GM12892 (cell line): ENCODE data around the gene TIE1. TPM values are rescaled to one million over a fixed set of nuclear protein-coding genes. Genes with fewer than 3 reads are reported as not detected.

ENCODE experiments used
- DNase-seq: peaks from one replicate; pipeline ENCODE4 v3.0.0; 2011; ENCODE audit not compliant: insufficient read length
- FAIRE-seq: peaks from 2 replicates; lab custom pipeline; 2011; peaks lifted over from hg19 to GRCh38; lab: Jason Lieb, UNC
- POLR2A ChIP-seq: IDR thresholded peaks from 2 replicates; pipeline ENCODE4 v1.6.1; 2011; ENCODE audit warnings: low read depth, low read length, control low read depth
- POLR2AphosphoS5 ChIP-seq: IDR thresholded peaks from 2 replicates; pipeline ENCODE4 v1.6.1; 2011; ENCODE audit warnings: low read depth, low read length, control low read depth
- TAF1 ChIP-seq: IDR thresholded peaks from 2 replicates; pipeline ENCODE4 v1.6.1; 2011; ENCODE audit warnings: low read depth, mild to moderate bottlenecking, control low read depth, low read length, borderline replicate concordance
- polyA plus RNA-seq: library from polyadenylated mRNA; unstranded; fragments of >200 nt; gene quantifications from one replicate; pipeline ENCODE4 v1.2.1, GENCODE V29; 2012; ENCODE audit warnings: missing spikeins, inconsistent platforms; ENCODE audit not compliant: missing spikeins

Gene TIE1
- polyA plus RNA-seq, result 1.3 TPM

DNA sequence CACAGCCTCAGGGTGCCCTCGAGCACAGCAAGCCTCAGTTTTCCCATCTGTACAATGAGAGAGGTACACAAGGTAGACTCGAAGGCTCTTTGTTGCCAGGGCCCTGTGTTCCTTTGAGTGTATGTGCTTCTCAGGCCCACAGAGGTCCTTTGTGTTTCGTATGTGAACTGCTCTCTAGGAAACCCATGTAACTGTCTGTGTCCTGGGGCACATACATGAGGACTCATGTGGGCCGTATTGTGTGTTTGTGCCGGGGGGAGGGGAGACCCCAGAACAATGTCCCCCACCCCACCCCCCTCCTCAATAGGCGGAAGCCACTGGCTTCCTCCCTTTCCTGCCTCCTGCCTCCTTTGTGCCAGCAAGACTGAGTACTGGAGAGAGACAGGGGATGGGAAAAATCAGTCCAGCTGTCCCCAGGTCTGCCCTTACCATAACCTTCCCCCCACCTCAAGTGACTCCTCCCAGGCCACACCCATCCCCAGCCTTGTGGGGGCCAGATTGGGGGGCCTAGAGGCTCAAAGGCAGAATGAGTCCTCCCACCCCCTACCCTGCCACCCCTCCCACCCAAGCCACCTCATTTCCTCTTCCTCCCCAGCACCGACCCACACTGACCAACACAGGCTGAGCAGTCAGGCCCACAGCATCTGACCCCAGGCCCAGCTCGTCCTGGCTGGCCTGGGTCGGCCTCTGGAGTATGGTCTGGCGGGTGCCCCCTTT, at the start of gene TIE1:
TSS of gene TIE1 (plus strand) at position 605 of the 717 bp plus-strand sequence. CDS start at position 695, 90 bp downstream.
- FAIRE-seq, result peak; percentile 14
- TF ChIP-seq POLR2A, result no peak

DNA sequence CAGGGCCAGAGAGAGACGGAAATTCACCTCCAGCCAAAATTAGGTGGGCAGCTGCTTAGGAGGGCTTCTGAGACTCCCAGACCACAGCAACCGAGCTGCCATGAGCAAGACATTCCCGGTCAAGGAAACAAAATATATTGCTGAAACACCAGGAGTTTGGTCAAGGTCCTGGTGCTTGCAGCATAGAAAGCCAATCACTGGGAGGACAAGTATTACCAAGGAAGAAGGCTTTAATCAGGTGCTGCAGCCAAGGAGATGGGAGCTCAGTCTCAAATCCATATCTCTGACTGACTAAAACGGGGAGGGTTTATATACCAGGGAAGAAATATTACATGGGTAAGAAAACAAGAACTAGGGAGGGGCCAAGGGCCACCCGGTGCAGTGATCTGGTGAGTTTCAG, 49.8 kb upstream of the TIE1 start:
- DNase-seq (no peak), FAIRE-seq (no peak)
- TF ChIP-seq POLR2A (no peak), TAF1 (no peak), POLR2AphosphoS5 (no peak)

More for the DNA sequence above, at the start of gene TIE1:
- no peak for DNase-seq

DNA sequence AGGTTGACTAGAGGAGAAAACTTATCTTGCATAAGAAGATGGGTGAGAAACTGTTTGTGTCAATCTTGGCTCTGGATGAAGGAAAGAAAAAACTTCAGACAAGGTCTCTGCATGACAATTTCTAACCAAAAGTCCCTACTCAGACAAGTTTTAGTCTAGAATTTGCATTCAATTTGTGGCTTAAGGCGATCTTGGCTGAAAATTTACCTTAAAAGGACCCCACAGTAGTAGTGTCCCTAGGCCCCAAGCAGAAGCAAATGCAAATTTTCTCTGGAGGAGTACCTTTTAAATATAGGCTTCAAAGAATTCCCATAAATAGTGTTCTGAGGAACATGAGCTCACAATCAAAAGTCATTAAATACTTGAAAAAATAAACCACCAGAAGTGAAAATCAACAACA, 48.6 kb upstream of the TIE1 start:
- FAIRE-seq, result no peak
- DNase-seq, result no peak
- TF ChIP-seq POLR2AphosphoS5, result no peak
- no peak for TF ChIP-seq POLR2A
- no peak for TF ChIP-seq TAF1

DNA sequence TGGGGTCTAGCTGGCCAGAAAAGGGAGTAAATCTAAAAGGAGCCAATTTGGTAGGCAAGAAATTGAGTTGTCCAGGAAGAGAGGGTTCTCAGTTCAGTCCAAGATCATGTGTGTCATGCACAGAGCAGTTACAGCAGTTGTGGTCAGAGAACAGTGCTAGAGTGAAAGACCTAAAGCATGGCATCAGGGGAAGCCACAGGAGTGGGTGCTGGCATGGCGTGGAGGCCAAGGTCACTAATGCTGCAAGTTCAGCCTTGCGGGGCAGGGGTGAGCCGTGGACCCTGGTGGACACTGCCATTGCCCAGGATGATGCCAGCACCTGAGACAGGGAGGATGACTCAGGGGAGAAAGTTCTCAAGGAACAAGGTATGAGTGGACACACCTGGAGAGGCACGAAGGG, 47.6 kb upstream of the TIE1 start:
- FAIRE-seq (no peak), DNase-seq (no peak)
- TF ChIP-seq TAF1, result no peak
- no peak for TF ChIP-seq POLR2AphosphoS5
- no peak for TF ChIP-seq POLR2A

DNA sequence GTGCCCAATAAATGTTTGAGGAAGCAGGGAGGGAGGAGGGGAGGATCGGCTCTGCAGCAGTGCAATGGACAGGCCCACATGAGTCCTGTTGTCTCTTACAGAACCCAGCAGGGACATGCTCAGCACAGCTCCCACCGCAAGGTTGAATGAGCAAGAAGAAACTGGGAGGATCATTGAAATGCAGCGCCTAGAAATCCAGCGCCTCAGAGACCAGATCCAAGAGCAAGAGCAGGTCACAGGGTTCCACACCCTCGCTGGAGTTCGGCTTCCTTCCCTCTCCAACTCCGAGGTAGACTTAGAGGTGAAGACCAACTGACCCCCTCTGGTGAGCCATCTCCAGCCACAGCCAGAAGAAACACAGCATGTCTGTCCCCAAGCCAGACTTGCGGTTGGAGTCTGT, 46.9 kb upstream of the TIE1 start:
- DNase-seq, result no peak
- FAIRE-seq, result no peak
- TF ChIP-seq POLR2A, result no peak
- TF ChIP-seq POLR2AphosphoS5, result no peak
- TF ChIP-seq TAF1, result no peak

DNA sequence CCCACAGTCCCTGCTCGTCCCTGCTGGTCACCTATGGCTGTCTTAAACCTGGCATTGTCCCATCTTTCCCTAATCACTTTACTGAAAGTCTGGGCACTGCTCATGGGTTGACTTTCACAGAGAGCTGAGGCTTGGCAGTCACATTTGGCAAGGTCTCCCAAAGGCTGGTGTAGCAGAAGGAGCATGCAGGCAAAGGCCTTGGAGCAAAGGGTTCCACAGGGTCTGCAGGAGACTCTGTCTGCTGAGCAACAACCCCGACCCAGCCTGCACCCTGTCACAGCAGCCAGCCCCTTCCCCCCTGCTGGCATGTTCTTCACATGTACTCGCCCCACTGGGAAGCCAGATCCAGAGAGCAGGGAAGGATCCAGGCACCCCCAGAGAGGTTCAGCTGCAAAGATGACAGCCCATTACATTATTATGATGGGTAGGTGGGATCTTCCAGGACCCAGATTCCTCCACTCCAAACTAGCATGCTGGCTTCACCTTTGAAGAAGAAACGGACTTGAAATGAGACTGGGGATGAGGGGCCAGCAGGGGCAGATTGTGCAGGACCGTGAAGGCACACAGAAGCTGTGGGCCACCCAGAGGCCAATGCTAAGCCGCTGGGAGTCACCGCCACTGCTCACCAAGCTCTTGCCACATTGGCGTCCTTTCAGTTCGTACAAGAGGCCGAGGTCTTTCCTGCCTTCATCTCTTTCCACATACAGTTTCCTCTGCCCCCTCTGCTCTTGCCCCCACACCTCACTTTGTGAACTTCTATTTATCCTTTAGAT, 45.2 kb upstream of the TIE1 start:
- DNase-seq (no peak), FAIRE-seq (no peak)
- no peak for TF ChIP-seq TAF1
- no peak for TF ChIP-seq POLR2AphosphoS5
- no peak for TF ChIP-seq POLR2A

DNA sequence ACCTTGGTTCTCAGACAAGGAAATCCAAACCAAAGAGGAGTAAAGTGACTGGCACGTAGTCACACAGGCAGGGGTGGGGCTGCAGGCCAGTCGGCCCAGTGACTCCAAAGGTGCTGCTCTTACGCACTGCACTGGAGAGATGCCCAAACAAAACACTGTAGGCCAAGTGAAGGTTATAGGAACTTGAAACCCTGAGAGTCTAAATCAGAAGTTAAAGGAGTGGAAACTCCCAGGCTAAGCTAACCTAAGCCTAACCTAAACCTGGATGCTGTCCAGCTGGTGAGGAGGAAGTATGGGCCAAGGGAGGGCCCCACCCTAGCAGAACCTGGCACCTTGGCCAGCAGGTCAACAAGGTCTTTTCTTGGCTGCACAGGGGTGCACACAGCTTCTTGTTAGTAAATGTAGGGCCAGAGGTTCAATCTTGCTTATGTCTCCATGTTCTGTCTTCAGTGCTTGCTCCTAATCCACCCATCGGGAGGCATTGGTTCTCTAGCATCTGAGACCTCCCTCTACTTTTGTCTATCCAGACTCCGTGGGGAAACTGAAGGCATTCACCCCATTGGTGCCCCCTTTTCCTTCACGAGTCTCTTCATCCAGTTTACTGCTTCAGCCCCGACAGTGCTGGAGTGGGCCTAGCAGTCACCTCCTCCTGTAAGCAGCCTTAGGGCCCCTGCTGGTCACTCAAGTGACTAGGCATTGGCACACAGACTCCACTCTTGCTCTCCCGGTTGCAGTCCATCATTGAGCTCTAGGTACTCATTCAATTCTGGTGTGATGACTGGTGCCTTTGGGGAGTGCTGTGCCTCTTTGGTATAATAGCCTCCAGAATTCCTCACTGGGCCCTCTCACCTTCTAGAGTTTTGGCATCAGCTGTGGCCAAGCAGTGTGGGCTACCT, 43.9 kb upstream of the TIE1 start:
- FAIRE-seq, result no peak
- no peak for TF ChIP-seq POLR2A
- no peak for TF ChIP-seq TAF1
- TF ChIP-seq POLR2AphosphoS5, result no peak
- no peak for DNase-seq

DNA sequence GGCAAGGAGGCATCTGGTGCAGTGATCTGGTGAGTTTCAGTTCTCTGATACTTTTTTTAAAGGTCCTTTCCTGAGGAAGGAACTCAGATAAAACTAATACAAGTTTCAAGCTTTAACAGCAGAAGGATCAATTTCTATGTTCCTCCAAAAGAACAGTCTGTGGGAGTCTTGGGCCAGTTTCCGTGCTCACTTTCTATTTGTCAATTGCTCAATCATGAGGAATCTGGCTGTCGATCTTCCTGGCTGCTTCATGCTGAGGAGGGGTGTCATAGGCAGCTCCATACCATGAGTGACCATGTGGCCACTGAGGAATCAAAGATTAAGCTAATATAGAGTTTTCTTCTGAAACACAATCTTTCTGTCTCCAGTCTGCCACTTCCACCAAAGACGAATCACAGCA, 42.4 kb upstream of the TIE1 start:
- no peak for TF ChIP-seq POLR2A
- no peak for TF ChIP-seq POLR2AphosphoS5
- TF ChIP-seq TAF1, result no peak
- DNase-seq, result no peak
- FAIRE-seq, result no peak

DNA sequence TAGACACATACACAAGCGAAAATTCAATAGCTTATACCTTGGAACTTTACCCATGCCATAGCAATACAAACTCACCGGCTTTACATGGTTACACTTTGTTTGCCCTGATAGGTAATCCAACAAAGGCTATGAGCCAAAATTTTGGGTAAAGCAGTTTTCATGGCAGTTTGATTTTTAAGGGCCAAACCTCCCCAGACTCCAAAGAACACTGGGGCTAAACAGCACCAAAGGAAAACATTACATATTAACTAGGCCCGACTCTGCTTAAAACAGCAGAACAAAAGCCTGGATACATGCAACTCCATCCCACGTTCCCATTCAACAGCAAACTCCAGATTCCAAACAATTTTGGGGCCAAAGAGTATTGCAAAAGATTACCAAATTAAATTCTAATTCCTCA, 35.4 kb upstream of the TIE1 start:
- FAIRE-seq (no peak), DNase-seq (no peak)
- TF ChIP-seq TAF1, result no peak
- no peak for TF ChIP-seq POLR2A
- no peak for TF ChIP-seq POLR2AphosphoS5

DNA sequence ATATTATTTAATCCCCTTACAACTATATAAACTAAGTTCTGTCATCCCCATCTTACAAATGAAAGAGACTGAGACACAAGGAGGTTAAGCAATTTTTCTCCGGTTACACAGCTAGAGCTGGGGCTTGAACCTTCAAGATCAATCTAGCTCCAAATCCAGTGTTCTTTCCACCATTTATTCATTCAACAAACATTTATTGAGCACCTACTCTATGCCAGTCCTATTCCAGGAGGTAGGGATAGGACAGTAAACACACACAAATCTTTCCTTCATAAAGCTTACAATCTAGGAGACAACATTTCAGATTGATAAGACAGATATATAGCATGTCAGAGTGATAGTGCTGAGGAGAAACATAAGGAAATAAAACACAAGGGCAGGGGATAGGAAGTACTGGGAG, 33.9 kb upstream of the TIE1 start:
- TF ChIP-seq POLR2A (no peak), TAF1 (no peak), POLR2AphosphoS5 (no peak)
- FAIRE-seq (no peak), DNase-seq (no peak)

DNA sequence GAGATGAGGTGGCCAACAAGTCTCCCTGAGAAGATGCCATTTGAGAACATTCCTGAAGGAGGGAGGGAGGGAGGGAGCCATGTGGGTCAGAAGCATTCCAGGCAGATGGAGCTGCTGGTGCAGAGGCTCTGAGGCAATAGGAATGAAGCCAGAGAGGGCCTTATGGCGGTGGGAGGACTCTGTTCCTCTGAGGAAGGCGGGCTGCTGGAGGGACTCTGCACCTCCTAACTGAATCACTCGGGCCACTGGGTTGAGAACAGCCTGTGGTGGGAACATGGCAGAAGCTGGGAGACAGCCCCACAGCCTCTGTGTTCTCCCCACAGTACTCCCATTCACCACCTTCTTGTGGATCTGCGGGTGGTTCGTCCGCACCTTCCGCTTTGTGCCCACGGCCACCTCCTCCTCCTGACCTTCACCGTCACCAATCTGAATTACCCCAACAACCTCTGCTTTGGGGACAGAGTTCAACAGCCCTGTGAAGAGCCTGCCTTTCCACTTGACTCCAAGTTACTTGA, 33.4 kb upstream of the TIE1 start:
- FAIRE-seq (no peak), DNase-seq (no peak)
- TF ChIP-seq POLR2A (no peak), TAF1 (no peak), POLR2AphosphoS5 (no peak)
